Activated CD8-positive, alpha-beta T cell treated with anti-CD3 and anti-CD28 coated beads for 36 hours (primary cell): ENCODE data around the gene AOPEP. TPM values are rescaled to one million over a fixed set of nuclear protein-coding genes. Genes with fewer than 3 reads are reported as not detected.

Source experiments
- ATAC-seq: fragments of 200-7000 bp; cut with Tn5 transposase; one replicate; pipeline ENCODE4 v1.10.0; 2021; ENCODE audit warnings: mild to moderate bottlenecking, moderate library complexity
- CTCF ChIA-PET: fragments of 350-600 bp; sonication (Branson Sonifier 250); formaldehyde crosslinking; loops from one replicate; lab custom pipeline; 2021; ENCODE audit warnings: antibody characterized with exemption; lab: Charles Lee
- POLR2A ChIA-PET: fragments of 350-600 bp; sonication (Branson Sonifier 250); formaldehyde crosslinking; loops from one replicate; lab custom pipeline; 2021; ENCODE audit warnings: antibody characterized with exemption; lab: Charles Lee
- DNase-seq: peaks from one replicate; pipeline ENCODE4 v3.0.0-alpha.2; 2020
- H3K27ac Mint-ChIP-seq: one replicate; pipeline ENCODE4 v1.8.0; 2021; ENCODE audit warnings: mild to moderate bottlenecking, mixed read lengths
- H3K27me3 Mint-ChIP-seq: one replicate; pipeline ENCODE4 v1.8.0; 2021; ENCODE audit warnings: mixed read lengths
- H3K36me3 Mint-ChIP-seq: one replicate; pipeline ENCODE4 v1.8.0; 2021; ENCODE audit warnings: low read depth, mixed read lengths
- H3K4me1 Mint-ChIP-seq: one replicate; pipeline ENCODE4 v1.8.0; 2021; ENCODE audit warnings: low read depth, mixed read lengths
- H3K4me3 Mint-ChIP-seq: one replicate; pipeline ENCODE4 v1.8.0; 2021; ENCODE audit warnings: mild to moderate bottlenecking, moderate library complexity, mixed read lengths
- H3K9me3 Mint-ChIP-seq: one replicate; pipeline ENCODE4 v1.8.0; 2021; ENCODE audit warnings: mixed read lengths
- intact Hi-C: fragments of 100-400 bp; cut with micrococcal nuclease; formaldehyde crosslinking; loops from one replicate; pipeline ENCODE4 v1.10.0; 2022
- total RNA-seq, 2 experiments: library from RNA; stranded (reverse); gene quantifications; one replicate each; pipeline ENCODE4 v1.2.3, GENCODE V29; 2021
- TF ChIP-seq, protein P1 (sequence below): fragments of 200-600 bp; IDR thresholded peaks from one replicate; pipeline ENCODE4 v1.8.0; 2022; ENCODE audit warnings: antibody characterized with exemption, mild to moderate bottlenecking

Gene AOPEP
- total RNA-seq, 2 experiments from 2014 or later: 7.1 to 8.7 TPM

DNA sequence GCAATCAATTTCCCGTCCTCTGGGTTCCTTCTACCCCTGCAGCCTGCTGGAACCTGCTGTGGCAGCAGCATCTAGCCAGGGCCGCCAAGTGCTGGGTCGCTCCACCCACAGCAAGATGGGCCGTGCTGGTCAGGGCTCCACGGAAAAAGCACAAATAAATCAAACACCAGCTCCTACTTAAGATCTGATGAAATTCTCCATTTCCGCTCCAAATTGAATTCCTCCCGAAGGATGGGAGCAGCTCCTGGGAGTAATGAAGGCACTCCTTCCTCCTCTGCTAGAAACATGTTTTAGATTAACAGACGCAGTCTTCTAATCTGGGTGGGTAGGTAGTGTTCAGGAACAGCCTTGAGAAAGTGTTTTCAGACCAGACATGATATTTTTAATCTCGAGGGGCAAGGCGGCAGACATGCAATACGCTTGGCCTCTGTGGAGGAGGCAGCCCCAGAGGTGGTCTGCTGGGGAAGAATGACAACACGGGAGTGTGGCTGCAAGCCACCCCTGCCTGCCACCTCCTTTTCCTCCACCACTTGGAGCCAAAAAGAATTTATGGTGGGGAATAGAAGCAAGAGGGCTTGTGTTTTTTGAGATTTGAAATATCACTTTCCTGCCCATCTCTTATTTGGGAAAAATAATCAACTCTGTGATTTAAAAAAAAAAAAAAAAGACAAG, 194.1 kb downstream of the AOPEP start:
- no peaks in the 10 kb centered on the region for H3K27me3 Mint-ChIP-seq
- ChIA-PET CTCF (interaction anchor here (0.7 kb wide), 1 partner anchor 240 kb away, joined by 3 read pairs; no protein-coding TSS in a partner anchor), POLR2A (interaction anchor here (0.6 kb wide), 1 partner anchor 268 kb away, joined by 3 read pairs; no protein-coding TSS in a partner anchor)
- intact Hi-C loops: no loop called here
- peaks cover 5% of the 10 kb centered on the region for H3K36me3 Mint-ChIP-seq
- DNase-seq: no peak
- H3K4me1 Mint-ChIP-seq: no peaks in the 10 kb centered on the region
- no peak overlapping the region for H3K4me3 Mint-ChIP-seq
- TF ChIP-seq, protein P1, sequence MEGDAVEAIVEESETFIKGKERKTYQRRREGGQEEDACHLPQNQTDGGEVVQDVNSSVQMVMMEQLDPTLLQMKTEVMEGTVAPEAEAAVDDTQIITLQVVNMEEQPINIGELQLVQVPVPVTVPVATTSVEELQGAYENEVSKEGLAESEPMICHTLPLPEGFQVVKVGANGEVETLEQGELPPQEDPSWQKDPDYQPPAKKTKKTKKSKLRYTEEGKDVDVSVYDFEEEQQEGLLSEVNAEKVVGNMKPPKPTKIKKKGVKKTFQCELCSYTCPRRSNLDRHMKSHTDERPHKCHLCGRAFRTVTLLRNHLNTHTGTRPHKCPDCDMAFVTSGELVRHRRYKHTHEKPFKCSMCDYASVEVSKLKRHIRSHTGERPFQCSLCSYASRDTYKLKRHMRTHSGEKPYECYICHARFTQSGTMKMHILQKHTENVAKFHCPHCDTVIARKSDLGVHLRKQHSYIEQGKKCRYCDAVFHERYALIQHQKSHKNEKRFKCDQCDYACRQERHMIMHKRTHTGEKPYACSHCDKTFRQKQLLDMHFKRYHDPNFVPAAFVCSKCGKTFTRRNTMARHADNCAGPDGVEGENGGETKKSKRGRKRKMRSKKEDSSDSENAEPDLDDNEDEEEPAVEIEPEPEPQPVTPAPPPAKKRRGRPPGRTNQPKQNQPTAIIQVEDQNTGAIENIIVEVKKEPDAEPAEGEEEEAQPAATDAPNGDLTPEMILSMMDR: no peak
- ATAC-seq: no peak
- no peaks in the 10 kb centered on the region for H3K9me3 Mint-ChIP-seq
- no peak overlapping the region for H3K27ac Mint-ChIP-seq

DNA sequence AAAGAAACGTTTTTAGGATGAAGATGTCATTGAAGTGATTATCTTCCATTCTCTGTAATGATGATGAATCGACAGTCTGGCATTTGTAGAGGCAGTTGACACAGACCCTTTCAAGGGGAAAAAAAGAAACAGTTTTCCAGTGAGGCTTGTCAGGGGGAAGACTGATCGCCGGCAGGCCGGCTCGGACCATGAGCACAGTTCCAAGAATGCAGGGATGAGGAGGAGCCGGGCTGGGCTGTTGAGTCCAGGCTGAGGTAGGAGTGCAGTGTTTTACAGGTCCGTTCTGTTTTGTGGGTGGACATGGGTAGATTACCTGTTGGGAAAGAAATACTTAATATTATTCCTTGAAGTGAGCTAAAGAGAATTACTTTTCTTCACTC, 194.6 kb downstream of the AOPEP start:
- intact Hi-C loops: no loop called here
- POLR2A ChIA-PET: no interaction called here
- H3K4me1 Mint-ChIP-seq: no peaks in the 10 kb centered on the region
- DNase-seq (no peak), ATAC-seq (no peak)
- TF ChIP-seq, protein P1: no peak
- H3K9me3 Mint-ChIP-seq: no peaks in the 10 kb centered on the region
- no peak overlapping the region for H3K4me3 Mint-ChIP-seq
- CTCF ChIA-PET: interaction anchor here (0.7 kb wide), 1 partner anchor 240 kb away, joined by 3 read pairs; no protein-coding TSS in a partner anchor
- no peak overlapping the region for H3K27ac Mint-ChIP-seq
- H3K27me3 Mint-ChIP-seq: no peaks in the 10 kb centered on the region
- H3K36me3 Mint-ChIP-seq: peaks cover 5% of the 10 kb centered on the region

DNA sequence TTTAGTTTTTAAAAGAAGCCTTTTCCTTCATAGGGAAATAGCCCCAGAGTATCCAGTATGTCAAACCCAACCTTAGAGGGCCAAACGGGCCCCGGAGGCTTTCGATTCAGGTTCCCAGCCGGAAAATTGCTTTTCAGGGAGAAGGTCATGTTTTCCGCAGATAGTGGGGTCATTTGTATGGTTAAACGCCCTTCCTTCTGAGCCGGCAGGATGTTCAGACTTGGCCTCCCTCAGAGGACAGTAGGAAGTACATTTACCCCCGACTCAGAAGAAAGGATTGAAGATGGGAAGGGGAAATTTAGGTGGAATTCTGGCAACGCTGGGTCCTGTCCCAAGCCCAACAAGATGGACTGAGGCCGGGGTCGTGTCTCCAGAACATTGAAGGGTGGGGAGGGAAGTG, 195.2 kb downstream of the AOPEP start:
- ChIA-PET CTCF (no interaction called here), POLR2A (no interaction called here)
- intact Hi-C loops: no loop called here
- no peaks in the 10 kb centered on the region for H3K9me3 Mint-ChIP-seq
- ATAC-seq (no peak), DNase-seq (no peak)
- no peaks in the 10 kb centered on the region for H3K27me3 Mint-ChIP-seq
- H3K4me1 Mint-ChIP-seq: no peaks in the 10 kb centered on the region
- no peak overlapping the region for H3K27ac Mint-ChIP-seq
- TF ChIP-seq, protein P1: no peak
- H3K4me3 Mint-ChIP-seq: no peak overlapping the region
- peaks cover 5% of the 10 kb centered on the region for H3K36me3 Mint-ChIP-seq

DNA sequence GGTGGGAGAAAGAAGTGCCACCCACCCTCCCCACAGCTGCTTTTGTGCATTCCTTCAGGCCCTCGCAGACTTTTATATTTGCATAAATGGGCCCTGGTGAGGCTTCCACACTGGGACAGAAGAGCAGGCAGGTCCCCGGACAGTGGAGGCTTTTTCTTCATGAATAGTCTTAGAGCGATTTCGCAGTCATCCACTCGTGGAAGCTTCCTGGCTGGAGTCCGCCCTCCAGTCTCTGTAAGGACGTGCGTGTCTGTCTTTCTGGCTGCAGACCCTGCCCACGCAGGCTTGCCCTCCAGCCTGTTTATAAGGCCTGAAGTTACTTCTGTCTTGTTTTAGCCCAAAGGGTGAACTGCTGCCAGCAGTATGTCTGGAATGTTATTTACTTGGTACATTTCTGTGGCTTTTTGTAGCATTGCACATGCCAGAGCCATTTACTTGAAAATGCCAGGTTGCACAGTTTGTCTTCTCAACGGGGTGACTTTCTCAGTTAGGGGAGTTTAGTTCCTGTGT, 195.7 kb downstream of the AOPEP start:
- intact Hi-C loops: no loop called here
- Mint-ChIP-seq H3K36me3 (peaks cover 5% of the 10 kb centered on the region), H3K27me3 (no peaks in the 10 kb centered on the region), H3K27ac (no peak overlapping the region), H3K4me1 (no peaks in the 10 kb centered on the region), H3K9me3 (no peaks in the 10 kb centered on the region), H3K4me3 (no peak overlapping the region)
- DNase-seq: no peak
- ChIA-PET CTCF (no interaction called here), POLR2A (no interaction called here)
- no peak for ATAC-seq
- TF ChIP-seq, protein P1: no peak

DNA sequence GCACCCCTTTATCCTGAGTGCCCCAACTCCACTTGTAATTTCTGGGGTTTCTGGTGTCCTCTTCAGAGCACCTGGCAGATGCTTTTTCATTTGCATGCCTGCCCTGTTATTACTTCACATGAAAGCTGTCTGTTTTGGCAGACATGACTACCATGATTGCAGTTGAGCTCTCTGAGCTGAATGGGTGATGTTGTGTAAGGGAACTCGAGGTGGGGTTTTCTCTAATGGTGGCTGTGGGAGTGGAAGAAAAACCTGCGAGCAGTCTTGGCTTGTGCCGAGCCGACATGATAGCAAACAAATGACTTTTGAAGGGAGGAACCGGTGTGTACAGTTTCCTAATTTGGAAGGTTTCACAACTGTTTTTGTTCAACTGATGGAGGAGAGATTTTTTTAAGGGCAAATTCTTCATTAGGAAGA, 196.2 kb downstream of the AOPEP start:
- ATAC-seq (no peak), DNase-seq (no peak)
- TF ChIP-seq, protein P1: no peak
- Mint-ChIP-seq H3K27me3 (no peaks in the 10 kb centered on the region), H3K4me3 (no peak overlapping the region), H3K4me1 (no peaks in the 10 kb centered on the region), H3K36me3 (peaks cover 5% of the 10 kb centered on the region), H3K9me3 (no peaks in the 10 kb centered on the region), H3K27ac (no peak overlapping the region)
- CTCF ChIA-PET: no interaction called here
- POLR2A ChIA-PET: no interaction called here
- intact Hi-C loops: no loop called here
